ENCODE data around the gene RXRB. TPM values are rescaled to one million over a fixed set of nuclear protein-coding genes. Genes with fewer than 3 reads are reported as not detected.

The RXRB gene
- total RNA-seq, 1 donor = 19.2 TPM

- H4K20me1 ChIP-seq (ENCODE audit: insufficient read depth, low read length) = no peaks in the 10 kb centered on the region
- H3K9me3 ChIP-seq (ENCODE audit: low read depth, low read length) = no peaks in the 10 kb centered on the region
- DNase-seq (ENCODE audit: insufficient read length, low spot score, missing footprints) = peak; percentile 61
- no peak overlapping the region for H3K4me2 ChIP-seq (ENCODE audit: insufficient read depth, low read length)
- no peaks in the 10 kb centered on the region for H3K36me3 ChIP-seq (ENCODE audit: insufficient read depth, low read length)
- H3K4me3 ChIP-seq (ENCODE audit: insufficient read depth, low read length) = no peak overlapping the region
- H3K27me3 ChIP-seq (ENCODE audit: insufficient read depth, low read length) = no peaks in the 10 kb centered on the region
- no peak overlapping the region for H2AFZ ChIP-seq (ENCODE audit: low read length)
- peaks cover 20% of the 10 kb centered on the region for H3K4me1 ChIP-seq (ENCODE audit: insufficient read depth, low read length)
- H3K79me2 ChIP-seq (ENCODE audit: insufficient read depth, low read length) = no peaks in the 10 kb centered on the region
- no peak overlapping the region for H3K27ac ChIP-seq (ENCODE audit: low read depth, low read length)
- TF ChIP-seq CTCF (IDR thresholded peaks at IDR 0.05; ENCODE audit: extremely low read depth, low read depth, low read length) = no peak
Measured at GRCh38 chr6:33164176-33164575, 36.3 kb downstream of the RXRB start.

- DNase-seq (ENCODE audit: insufficient read length, low spot score, missing footprints) = peak; percentile 56
- no peak overlapping the region for H3K4me3 ChIP-seq (ENCODE audit: insufficient read depth, low read length)
- H2AFZ ChIP-seq (ENCODE audit: low read length) = no peak overlapping the region
- no peak for TF ChIP-seq CTCF (IDR thresholded peaks at IDR 0.05; ENCODE audit: extremely low read depth, low read depth, low read length)
- no peaks in the 10 kb centered on the region for H3K79me2 ChIP-seq (ENCODE audit: insufficient read depth, low read length)
- H3K27ac ChIP-seq (ENCODE audit: low read depth, low read length) = no peak overlapping the region
- H3K9me3 ChIP-seq (ENCODE audit: low read depth, low read length) = no peaks in the 10 kb centered on the region
- H3K27me3 ChIP-seq (ENCODE audit: insufficient read depth, low read length) = no peaks in the 10 kb centered on the region
- peaks cover 20% of the 10 kb centered on the region for H3K4me1 ChIP-seq (ENCODE audit: insufficient read depth, low read length)
- H4K20me1 ChIP-seq (ENCODE audit: insufficient read depth, low read length) = no peaks in the 10 kb centered on the region
- H3K4me2 ChIP-seq (ENCODE audit: insufficient read depth, low read length) = no peak overlapping the region
- H3K36me3 ChIP-seq (ENCODE audit: insufficient read depth, low read length) = no peaks in the 10 kb centered on the region
Measured at GRCh38 chr6:33163540-33163939, 36.9 kb downstream of the RXRB start.

- DNase-seq (ENCODE audit: insufficient read length, low spot score, missing footprints) = peak; percentile 99
- Histone ChIP-seq H4K20me1 (ENCODE audit: insufficient read depth, low read length) (no peaks in the 10 kb centered on the region), H3K9me3 (ENCODE audit: low read depth, low read length) (no peaks in the 10 kb centered on the region), H3K79me2 (ENCODE audit: insufficient read depth, low read length) (no peaks in the 10 kb centered on the region), H3K36me3 (ENCODE audit: insufficient read depth, low read length) (no peaks in the 10 kb centered on the region), H3K4me2 (ENCODE audit: insufficient read depth, low read length) (peak overlapping the region; percentile 84), H3K27ac (ENCODE audit: low read depth, low read length) (peak overlapping the region; percentile 69), H2AFZ (ENCODE audit: low read length) (peak overlapping the region; percentile 88), H3K4me1 (ENCODE audit: insufficient read depth, low read length) (peaks cover 20% of the 10 kb centered on the region), H3K27me3 (ENCODE audit: insufficient read depth, low read length) (no peaks in the 10 kb centered on the region), H3K4me3 (ENCODE audit: insufficient read depth, low read length) (peak overlapping the region; percentile 75)
- peak; percentile 87 for TF ChIP-seq CTCF (IDR thresholded peaks at IDR 0.05; ENCODE audit: extremely low read depth, low read depth, low read length)
Measured at GRCh38 chr6:33161354-33162331, 38.8 kb downstream of the RXRB start.

GRCh38 chr6:33160728-33161344 is 39.6 kb downstream of the RXRB start:
- peak; percentile 96 for DNase-seq (ENCODE audit: insufficient read length, low spot score, missing footprints)
- H3K4me2 ChIP-seq (ENCODE audit: insufficient read depth, low read length) = peak overlapping the region; percentile 84
- peaks cover 20% of the 10 kb centered on the region for H3K4me1 ChIP-seq (ENCODE audit: insufficient read depth, low read length)
- H3K79me2 ChIP-seq (ENCODE audit: insufficient read depth, low read length) = no peaks in the 10 kb centered on the region
- peak overlapping the region; percentile 69 for H3K27ac ChIP-seq (ENCODE audit: low read depth, low read length)
- H3K9me3 ChIP-seq (ENCODE audit: low read depth, low read length) = no peaks in the 10 kb centered on the region
- H4K20me1 ChIP-seq (ENCODE audit: insufficient read depth, low read length) = no peaks in the 10 kb centered on the region
- no peak for TF ChIP-seq CTCF (IDR thresholded peaks at IDR 0.05; ENCODE audit: extremely low read depth, low read depth, low read length)
- no peaks in the 10 kb centered on the region for H3K27me3 ChIP-seq (ENCODE audit: insufficient read depth, low read length)
- H3K4me3 ChIP-seq (ENCODE audit: insufficient read depth, low read length) = peak overlapping the region; percentile 75
- no peaks in the 10 kb centered on the region for H3K36me3 ChIP-seq (ENCODE audit: insufficient read depth, low read length)
- peak overlapping the region; percentile 65 for H2AFZ ChIP-seq (ENCODE audit: low read length)

All from osteoblast (primary cell).